ENCODE results near the gene MS4A6A.

- no peak for TF ChIP-seq TAF1 (IDR thresholded peaks at IDR 0.05; ENCODE audit: low read depth)
- no peak for TF ChIP-seq EP300 (IDR thresholded peaks at IDR 0.05; ENCODE audit: borderline replicate concordance)
- TF ChIP-seq, protein P1, sequence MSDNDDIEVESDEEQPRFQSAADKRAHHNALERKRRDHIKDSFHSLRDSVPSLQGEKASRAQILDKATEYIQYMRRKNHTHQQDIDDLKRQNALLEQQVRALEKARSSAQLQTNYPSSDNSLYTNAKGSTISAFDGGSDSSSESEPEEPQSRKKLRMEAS (IDR thresholded peaks at IDR 0.05): no peak
- no peak for TF ChIP-seq EGR1 (IDR thresholded peaks at IDR 0.05)
- TF ChIP-seq, protein P2, sequence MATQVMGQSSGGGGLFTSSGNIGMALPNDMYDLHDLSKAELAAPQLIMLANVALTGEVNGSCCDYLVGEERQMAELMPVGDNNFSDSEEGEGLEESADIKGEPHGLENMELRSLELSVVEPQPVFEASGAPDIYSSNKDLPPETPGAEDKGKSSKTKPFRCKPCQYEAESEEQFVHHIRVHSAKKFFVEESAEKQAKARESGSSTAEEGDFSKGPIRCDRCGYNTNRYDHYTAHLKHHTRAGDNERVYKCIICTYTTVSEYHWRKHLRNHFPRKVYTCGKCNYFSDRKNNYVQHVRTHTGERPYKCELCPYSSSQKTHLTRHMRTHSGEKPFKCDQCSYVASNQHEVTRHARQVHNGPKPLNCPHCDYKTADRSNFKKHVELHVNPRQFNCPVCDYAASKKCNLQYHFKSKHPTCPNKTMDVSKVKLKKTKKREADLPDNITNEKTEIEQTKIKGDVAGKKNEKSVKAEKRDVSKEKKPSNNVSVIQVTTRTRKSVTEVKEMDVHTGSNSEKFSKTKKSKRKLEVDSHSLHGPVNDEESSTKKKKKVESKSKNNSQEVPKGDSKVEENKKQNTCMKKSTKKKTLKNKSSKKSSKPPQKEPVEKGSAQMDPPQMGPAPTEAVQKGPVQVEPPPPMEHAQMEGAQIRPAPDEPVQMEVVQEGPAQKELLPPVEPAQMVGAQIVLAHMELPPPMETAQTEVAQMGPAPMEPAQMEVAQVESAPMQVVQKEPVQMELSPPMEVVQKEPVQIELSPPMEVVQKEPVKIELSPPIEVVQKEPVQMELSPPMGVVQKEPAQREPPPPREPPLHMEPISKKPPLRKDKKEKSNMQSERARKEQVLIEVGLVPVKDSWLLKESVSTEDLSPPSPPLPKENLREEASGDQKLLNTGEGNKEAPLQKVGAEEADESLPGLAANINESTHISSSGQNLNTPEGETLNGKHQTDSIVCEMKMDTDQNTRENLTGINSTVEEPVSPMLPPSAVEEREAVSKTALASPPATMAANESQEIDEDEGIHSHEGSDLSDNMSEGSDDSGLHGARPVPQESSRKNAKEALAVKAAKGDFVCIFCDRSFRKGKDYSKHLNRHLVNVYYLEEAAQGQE (IDR thresholded peaks at IDR 0.05; ENCODE audit: low read depth): no peak
- TF ChIP-seq CEBPB (IDR thresholded peaks at IDR 0.05): no peak
- no peak for TF ChIP-seq YY1 (IDR thresholded peaks at IDR 0.05; ENCODE audit: low read depth)
- no peak for TF ChIP-seq TEAD4 (IDR thresholded peaks at IDR 0.05)
- no peak for TF ChIP-seq NFIC (IDR thresholded peaks at IDR 0.05)
- no peak for TF ChIP-seq RAD21 (IDR thresholded peaks at IDR 0.05; ENCODE audit: low read depth)
- no peak for TF ChIP-seq TCF12 (IDR thresholded peaks at IDR 0.05; ENCODE audit: low read depth)
- TF ChIP-seq ZBTB7A (IDR thresholded peaks at IDR 0.05; ENCODE audit: low read depth): no peak
- TF ChIP-seq FOXM1 (IDR thresholded peaks at IDR 0.05; ENCODE audit: borderline replicate concordance, low read depth): no peak
- TF ChIP-seq, protein P3, sequence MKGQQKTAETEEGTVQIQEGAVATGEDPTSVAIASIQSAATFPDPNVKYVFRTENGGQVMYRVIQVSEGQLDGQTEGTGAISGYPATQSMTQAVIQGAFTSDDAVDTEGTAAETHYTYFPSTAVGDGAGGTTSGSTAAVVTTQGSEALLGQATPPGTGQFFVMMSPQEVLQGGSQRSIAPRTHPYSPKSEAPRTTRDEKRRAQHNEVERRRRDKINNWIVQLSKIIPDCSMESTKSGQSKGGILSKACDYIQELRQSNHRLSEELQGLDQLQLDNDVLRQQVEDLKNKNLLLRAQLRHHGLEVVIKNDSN (IDR thresholded peaks at IDR 0.05): no peak
Observed at GRCh38 chr11:60150279-60150678, 32.6 kb downstream of the MS4A6A start.

Data from Ishikawa (cell line).